Activated T-helper 2 cell treated with anti-CD3 and anti-CD28 coated beads, Interferon-gamma antibody, Interleukin-2, Interleukin-4, amounts not matched to agents 10 μg/mL and 5 μg/mL and 100 μg/mL, durations not matched to agents 14 hours and 24 hours and 36 hours (primary cell): Measurements from ENCODE around the gene NFIC. TPM values are rescaled to one million over a fixed set of nuclear protein-coding genes. Genes with fewer than 3 reads are reported as not detected.
"Not testable (repeated sequence)": the region's sequence is repeated elsewhere in the genome, so short reads cannot be mapped to it uniquely, and the experiment has no call there.

ENCODE experiments used
- DNase-seq: peaks from one replicate; pipeline ENCODE4 v3.0.0; 2021; ENCODE audit warnings: low spot score
- H3K27ac Mint-ChIP-seq: one replicate; pipeline ENCODE4 v1.8.0; 2021; ENCODE audit warnings: mixed read lengths
- H3K27me3 Mint-ChIP-seq: one replicate; pipeline ENCODE4 v1.8.0; 2021; ENCODE audit warnings: low read depth, mixed read lengths
- H3K36me3 Mint-ChIP-seq: one replicate; pipeline ENCODE4 v1.8.0; 2021; ENCODE audit warnings: low read depth, mixed read lengths
- H3K4me1 Mint-ChIP-seq: one replicate; pipeline ENCODE4 v1.8.0; 2021; ENCODE audit warnings: low read depth, mixed read lengths
- H3K4me3 Mint-ChIP-seq: one replicate; pipeline ENCODE4 v1.8.0; 2021; ENCODE audit warnings: low read depth, mild to moderate bottlenecking, moderate library complexity, mixed read lengths
- H3K9me3 Mint-ChIP-seq: one replicate; pipeline ENCODE4 v1.8.0; 2021; ENCODE audit warnings: mixed read lengths
- intact Hi-C: fragments of 100-400 bp; cut with micrococcal nuclease; formaldehyde crosslinking; loops from one replicate; pipeline ENCODE4 v1.15.1; 2023
- total RNA-seq: library from RNA; stranded (reverse); gene quantifications from 2 replicates; pipeline ENCODE4 v1.2.3, GENCODE V29; 2022

The NFIC gene
- total RNA-seq, 1 donor from 2014 or later = 17.3 TPM

DNA sequence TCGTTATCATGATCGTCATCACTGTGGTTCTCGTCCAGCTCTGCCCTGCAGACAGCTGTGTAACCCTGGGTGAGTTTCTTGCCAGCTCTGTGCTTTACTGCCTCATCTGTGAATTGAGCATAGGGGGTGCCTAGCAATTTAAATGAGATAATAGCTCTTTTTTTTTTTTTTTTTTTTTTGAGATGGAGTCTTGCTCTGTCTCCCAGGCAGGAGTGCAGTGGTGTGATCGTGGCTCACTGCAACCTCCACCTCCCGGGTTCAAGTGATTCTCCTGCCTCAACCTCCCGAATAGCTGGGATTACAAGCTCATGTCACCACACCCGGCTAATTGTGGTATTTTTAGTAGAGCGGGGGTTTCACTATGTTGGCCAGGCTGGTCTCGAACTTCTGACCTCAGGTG, 25.5 kb downstream of the NFIC start:
- H3K9me3 Mint-ChIP-seq, DNase-seq, intact Hi-C loops, H3K4me3 Mint-ChIP-seq, H3K27me3 Mint-ChIP-seq, H3K27ac Mint-ChIP-seq, H3K4me1 Mint-ChIP-seq, H3K36me3 Mint-ChIP-seq: not testable (repeated sequence)

DNA sequence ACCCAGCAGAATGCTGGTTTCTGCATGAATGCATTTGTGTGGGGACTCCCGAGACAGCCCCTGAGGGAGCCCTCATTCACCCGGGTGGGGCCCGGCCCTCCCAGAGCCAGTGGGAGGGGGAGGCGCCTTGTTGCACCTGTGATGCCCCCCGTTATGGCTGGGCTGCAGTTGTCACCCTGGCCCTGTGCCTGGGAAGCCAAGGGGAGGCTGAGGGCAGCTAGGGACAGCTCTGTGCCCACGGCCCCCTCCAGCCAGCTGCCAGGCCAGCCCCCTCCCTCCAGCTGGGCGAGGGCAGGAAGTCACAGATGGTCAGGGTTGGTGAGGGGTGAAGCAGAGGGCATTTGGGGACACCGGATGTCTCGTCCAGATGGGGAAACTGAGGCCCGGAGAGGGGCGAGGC, 26.1 kb downstream of the NFIC start:
- no peaks in the 10 kb centered on the region for H3K27me3 Mint-ChIP-seq
- H3K9me3 Mint-ChIP-seq = no peaks in the 10 kb centered on the region
- no peak overlapping the region for H3K4me3 Mint-ChIP-seq
- H3K4me1 Mint-ChIP-seq = peaks cover 1% of the 10 kb centered on the region
- H3K27ac Mint-ChIP-seq = no peak overlapping the region
- intact Hi-C loops = no loop called here
- DNase-seq = no peak
- H3K36me3 Mint-ChIP-seq = no peaks in the 10 kb centered on the region

DNA sequence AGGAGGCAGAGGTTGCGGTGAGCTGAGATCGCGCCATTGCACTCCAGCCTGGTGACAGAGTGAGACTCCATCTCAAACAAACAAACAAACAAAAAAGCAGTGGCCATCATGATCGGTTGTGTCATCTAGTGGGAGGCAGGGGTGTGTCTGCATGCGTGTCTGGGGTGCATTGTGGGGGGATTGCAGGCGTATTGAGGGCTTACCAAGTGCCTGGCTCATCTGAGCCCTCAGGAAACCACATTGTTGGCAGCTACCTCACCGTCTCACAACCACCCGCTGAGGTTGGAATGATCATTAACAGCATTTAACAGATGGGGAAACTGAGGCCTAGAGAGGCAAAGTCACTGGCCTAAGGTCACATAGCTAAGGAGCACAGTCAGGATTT, 30.5 kb downstream of the NFIC start:
- intact Hi-C loops = no loop called here
- H3K9me3 Mint-ChIP-seq = no peaks in the 10 kb centered on the region
- H3K4me1 Mint-ChIP-seq = no peaks in the 10 kb centered on the region
- H3K36me3 Mint-ChIP-seq = no peaks in the 10 kb centered on the region
- no peak overlapping the region for H3K27ac Mint-ChIP-seq
- no peaks in the 10 kb centered on the region for H3K27me3 Mint-ChIP-seq
- no peak for DNase-seq
- H3K4me3 Mint-ChIP-seq = no peak overlapping the region

DNA sequence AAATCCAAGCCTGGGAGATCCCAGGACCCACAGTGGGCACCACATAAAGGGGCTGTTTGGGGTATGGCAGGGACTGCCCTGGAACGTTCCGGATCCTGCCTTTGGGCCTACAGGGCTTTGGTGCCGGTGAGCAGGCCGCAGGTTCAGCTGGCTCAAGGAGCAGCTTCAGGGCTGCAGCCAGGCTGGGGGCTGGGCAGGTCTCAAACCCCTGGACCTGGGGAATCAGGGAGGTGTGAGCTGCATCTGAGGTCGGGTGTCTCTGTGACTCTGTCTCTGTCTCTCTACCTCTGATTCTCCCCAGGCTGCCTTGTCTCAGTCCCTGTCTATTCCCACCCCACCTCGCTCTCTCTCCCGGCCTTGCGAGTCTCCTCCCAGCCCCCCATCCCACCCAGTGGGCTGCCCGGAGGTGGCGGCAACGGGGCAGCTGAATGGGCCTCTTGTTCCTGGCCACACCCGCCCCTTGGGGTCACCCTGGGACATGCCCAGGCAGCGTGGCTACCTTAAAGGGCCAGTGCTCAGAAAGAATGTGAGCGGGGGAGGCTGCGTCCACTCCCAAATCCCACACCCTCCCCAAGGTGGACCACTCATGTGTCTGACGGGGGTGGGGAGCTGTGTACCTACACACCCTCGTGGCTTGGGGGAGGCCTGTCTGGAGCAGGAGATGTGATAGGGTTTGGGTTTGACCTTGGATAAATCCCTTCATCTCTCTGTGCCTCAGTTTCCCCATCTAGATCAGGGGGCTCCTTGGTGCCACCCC, 31.1 kb downstream of the NFIC start:
- intact Hi-C loops = no loop called here
- no peak overlapping the region for H3K4me3 Mint-ChIP-seq
- H3K4me1 Mint-ChIP-seq = no peaks in the 10 kb centered on the region
- no peaks in the 10 kb centered on the region for H3K9me3 Mint-ChIP-seq
- no peak for DNase-seq
- H3K27me3 Mint-ChIP-seq = no peaks in the 10 kb centered on the region
- no peak overlapping the region for H3K27ac Mint-ChIP-seq
- no peaks in the 10 kb centered on the region for H3K36me3 Mint-ChIP-seq

DNA sequence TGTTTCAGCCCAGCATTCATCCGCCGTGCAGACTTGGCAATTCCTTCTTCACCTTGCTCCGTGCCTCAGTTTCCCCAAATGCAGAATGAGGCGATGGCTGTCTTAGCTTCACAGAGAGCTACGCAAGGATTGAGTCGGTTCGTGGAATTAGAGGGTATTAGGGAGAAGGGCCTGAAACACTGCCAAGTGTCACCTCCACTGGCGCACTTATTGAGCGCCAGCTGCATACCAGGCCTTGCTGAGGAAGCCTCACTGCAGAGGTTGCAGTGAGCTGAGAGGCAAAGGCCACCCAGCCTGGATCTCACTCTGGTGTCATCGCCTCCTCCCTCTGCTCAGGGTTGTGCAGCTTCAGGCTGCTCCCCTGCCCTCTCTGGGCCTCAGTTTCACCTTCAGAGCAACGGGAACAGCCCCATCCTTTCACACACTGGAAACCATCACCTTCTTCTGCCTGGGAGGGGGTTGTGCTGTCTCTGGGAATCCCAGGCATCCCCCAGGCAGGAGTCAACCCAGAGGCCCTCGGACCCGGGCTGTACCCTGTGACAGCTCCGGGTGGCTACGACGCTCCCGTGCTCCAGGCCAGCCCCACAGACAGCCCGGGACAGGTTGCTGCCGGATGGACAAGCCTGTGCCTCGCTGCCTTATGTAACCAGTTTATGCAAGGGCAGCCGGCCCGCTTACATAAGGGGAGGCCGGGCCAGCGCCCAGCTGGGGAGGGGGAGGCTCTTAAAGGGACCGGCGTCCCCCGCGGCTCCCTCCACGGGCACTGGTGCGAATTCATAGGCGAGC, 31.9 kb downstream of the NFIC start:
- intact Hi-C loops = no loop called here
- Mint-ChIP-seq H3K36me3 (no peaks in the 10 kb centered on the region), H3K4me3 (no peak overlapping the region), H3K9me3 (no peaks in the 10 kb centered on the region), H3K27me3 (no peaks in the 10 kb centered on the region), H3K27ac (no peak overlapping the region), H3K4me1 (no peaks in the 10 kb centered on the region)
- no peak for DNase-seq

DNA sequence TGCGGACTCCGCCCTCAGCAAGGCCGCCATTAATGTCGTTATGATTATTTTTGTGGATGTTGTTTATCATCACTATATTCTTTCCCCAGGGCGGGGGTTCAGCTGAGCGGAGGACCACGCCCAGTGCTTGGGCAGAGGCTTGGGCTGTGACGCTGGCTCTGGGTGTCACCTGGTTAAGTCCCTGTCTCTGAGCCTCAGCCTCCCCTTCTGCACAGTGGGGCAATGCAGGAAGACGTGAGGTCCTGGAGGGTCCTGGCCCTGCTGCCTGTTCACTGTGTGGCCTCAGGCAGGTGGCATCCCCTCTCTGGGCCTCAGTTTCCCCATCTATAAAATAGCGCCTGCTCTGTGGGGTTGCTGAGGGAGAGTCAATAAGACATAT, 32.5 kb downstream of the NFIC start:
- Mint-ChIP-seq H3K4me1 (no peaks in the 10 kb centered on the region), H3K27ac (no peak overlapping the region), H3K36me3 (no peaks in the 10 kb centered on the region), H3K4me3 (no peak overlapping the region), H3K9me3 (no peaks in the 10 kb centered on the region), H3K27me3 (no peaks in the 10 kb centered on the region)
- intact Hi-C loops = no loop called here
- no peak for DNase-seq

DNA sequence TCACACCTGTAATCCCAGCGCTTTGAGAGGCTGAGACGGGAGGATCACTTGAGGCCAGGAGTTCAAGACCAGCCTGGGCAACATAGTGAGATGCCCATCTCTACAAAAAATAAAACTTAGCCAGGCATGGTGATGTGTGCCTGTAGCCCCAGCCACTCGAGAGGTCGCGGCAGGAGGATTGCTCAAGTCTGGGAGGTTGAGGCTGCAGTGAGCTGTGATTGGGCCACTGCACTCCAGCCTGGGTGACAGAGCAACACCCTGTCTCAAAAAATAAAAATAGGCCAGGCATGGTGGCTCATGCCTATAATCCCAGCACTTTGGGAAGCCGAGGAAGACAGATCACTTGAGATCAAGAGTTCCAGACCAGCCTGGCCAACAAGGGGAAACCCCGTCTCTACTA, 32.9 kb downstream of the NFIC start:
- H3K27me3 Mint-ChIP-seq, H3K4me3 Mint-ChIP-seq, H3K27ac Mint-ChIP-seq, H3K9me3 Mint-ChIP-seq, H3K4me1 Mint-ChIP-seq, intact Hi-C loops, H3K36me3 Mint-ChIP-seq, DNase-seq: not testable (repeated sequence)

DNA sequence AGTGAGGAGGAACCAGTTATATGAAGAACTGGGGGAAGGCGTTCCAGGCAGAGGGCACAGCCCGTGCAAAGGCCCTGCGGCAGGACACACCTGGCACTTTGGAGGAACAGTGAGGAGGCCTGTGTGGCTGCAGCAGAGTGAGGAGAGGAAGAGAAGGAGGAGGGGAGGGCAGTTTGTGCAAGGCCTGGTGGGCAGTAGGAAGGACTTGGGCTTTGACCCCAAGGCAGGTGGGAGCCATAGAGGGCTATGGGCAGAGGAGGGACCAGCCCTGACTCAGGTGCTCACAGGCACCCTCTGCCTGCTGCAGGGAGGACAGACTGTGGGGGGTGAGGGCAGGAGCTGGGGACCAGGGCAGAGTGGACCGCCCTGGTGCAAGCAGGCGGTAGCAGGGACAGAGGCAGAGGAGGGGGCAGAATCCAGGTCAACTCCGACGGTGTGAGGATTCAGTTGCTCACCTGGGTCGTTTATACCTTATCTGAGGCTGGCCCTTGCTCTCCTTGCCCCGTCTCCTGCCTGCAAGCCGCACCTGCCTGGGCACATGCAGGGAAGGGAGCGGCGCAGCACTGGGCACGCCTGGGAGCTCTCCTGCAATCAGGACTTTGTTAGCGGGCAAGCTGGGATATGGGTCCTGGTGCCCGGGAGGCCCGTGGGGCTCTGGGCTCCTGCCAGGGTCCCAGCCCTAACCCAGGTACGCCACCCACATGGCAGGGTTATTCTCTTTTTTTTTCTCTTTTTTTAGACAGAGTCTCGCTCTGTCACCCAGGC, 34.8 kb downstream of the NFIC start:
- no peaks in the 10 kb centered on the region for H3K27me3 Mint-ChIP-seq
- intact Hi-C loops = no loop called here
- no peaks in the 10 kb centered on the region for H3K9me3 Mint-ChIP-seq
- H3K4me3 Mint-ChIP-seq = no peak overlapping the region
- no peaks in the 10 kb centered on the region for H3K4me1 Mint-ChIP-seq
- H3K36me3 Mint-ChIP-seq = no peaks in the 10 kb centered on the region
- no peak for DNase-seq
- no peak overlapping the region for H3K27ac Mint-ChIP-seq

DNA sequence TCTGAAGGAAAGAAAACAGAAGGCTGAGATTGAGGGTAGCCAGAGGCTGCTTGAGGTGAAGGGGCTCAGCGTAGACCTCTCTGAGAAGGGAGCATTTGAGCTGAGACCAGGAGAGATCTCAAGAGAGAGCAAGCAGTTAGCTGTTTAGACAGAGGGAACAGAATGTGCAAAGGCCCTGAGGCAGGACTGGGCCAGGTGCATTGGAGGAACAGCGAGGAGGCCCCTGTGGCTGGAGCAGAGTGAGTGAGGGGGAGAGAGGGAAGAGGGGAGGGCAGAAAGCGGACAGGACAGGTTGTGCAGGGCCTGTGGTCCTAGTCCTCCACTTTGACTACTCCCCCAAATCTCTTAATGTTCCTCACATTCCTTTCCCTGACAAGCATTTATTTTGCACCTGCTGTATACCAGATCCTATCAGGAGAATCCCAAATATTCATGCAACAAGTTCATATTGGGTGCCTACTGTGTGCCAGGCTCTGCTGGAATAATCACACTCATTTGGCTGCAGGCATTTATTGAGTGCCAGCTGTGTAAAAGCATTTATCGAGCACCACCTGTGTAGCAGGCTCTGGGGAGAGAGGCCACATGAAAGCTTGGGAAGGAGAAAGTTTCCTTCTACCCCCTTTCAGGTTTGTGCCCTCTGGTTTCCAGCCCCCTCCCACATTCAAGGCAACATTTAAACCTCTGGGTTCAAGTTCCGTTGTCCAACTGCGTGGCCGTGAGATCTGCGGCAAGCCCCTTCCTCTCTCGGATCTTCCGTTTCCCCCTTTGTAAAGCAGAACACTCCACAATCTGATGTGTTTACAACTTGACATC, 36.5 kb downstream of the NFIC start:
- H3K9me3 Mint-ChIP-seq = no peaks in the 10 kb centered on the region
- H3K4me3 Mint-ChIP-seq = no peak overlapping the region
- no peaks in the 10 kb centered on the region for H3K4me1 Mint-ChIP-seq
- DNase-seq = no peak
- intact Hi-C loops = no loop called here
- no peaks in the 10 kb centered on the region for H3K36me3 Mint-ChIP-seq
- H3K27me3 Mint-ChIP-seq = no peaks in the 10 kb centered on the region
- H3K27ac Mint-ChIP-seq = no peak overlapping the region

DNA sequence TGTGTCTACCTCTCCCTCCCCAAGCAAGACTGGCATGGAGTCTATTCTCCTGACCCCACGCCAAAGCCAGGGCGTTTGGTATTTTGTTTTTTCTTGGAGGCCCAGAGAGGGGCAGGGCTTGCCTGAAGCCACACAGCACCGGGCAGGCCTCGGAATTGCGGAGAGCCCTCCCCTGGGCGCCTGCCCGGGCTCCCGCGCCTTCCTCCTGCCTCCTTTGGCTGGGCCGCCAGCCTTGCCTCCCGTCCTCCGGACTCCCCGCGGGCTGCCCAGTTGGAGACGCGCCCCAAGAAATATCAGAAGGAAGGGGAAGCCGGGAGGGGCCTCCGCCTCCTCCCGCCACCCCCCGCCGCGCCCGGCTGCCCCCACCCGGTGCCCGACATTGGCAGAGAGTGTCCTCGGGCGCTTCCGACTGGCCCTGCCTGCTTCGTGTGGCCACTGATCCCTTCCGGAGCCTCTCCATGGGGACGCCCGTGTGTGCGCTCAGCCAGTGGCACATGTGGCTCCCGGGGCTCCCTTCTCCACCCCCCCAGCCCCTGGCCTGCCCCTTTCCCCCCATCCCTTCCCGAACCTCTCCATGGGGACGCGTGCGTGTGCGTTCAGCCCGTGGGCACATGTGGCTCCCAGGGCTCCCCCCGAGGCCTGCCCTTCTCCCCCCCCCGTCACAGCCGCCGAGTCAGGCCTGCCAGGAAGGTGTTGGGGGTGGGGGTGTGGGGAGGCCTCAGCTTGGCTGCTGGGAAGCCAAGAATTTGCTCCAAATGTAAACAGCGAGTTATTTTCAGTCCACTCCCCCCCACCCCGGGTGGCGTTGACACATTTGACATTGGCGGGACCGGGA, 37.3 kb downstream of the NFIC start:
- Mint-ChIP-seq H3K36me3 (no peaks in the 10 kb centered on the region), H3K27me3 (no peaks in the 10 kb centered on the region), H3K9me3 (no peaks in the 10 kb centered on the region), H3K4me1 (no peaks in the 10 kb centered on the region), H3K4me3 (no peak overlapping the region), H3K27ac (no peak overlapping the region)
- intact Hi-C loops = no loop called here
- DNase-seq = no peak

DNA sequence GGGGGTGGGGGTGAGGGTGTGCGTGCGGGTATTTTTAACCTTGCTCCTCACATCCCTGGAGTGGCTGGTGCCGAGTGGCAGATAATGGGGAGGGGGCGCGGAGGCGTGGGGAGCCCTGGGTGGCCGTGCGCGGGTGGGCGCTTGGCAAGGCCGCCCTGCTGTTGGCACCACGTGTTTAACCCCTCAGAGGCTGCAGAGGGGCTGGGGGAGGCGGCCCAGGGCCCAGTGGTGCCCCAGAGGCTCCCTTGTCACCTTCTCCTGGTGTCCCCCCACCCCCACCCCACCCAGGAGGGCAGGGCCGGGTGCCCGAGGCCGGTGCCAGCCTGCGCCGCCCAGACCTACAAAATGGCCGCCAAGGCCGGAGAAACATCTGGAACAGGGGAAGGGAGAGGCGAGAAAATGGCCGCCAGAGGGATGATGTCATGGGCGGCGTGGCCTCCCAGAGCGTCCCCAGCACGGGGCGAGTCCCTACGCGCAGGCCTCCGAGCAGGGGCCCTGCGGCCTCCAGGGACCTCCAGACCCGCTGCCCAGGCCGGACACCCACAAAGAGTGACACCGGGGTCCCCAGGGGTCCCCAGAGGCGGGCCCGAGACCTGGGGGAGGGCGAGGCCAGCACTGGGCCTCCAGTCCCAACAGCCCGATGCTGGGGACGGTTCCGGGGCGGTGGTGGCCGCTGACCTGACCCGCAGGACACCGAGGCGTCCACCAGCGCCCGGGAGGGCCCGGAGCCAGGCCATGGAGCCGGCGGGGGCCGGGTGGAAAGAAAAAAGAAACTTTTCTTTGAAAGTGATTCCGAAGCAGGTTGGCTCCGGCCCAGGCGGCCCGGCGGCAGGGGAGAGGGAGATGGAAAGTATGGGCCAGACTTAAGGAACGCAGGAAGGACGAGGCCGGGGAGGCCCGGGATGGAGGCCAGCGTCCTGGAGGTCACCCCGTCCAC, 38.2 kb downstream of the NFIC start:
- Mint-ChIP-seq H3K36me3 (no peaks in the 10 kb centered on the region), H3K4me3 (no peak overlapping the region), H3K9me3 (no peaks in the 10 kb centered on the region), H3K4me1 (no peaks in the 10 kb centered on the region), H3K27ac (no peak overlapping the region), H3K27me3 (no peaks in the 10 kb centered on the region)
- DNase-seq = no peak
- intact Hi-C loops = no loop called here
